H1 (cell line): ENCODE results near the gene C19orf25.

Source experiments
- ATF3 ChIP-seq: IDR thresholded peaks from 2 replicates; pipeline ENCODE4 v1.6.1; 2011; ENCODE audit warnings: low read depth, mild to moderate bottlenecking, low read length; ENCODE audit not compliant: insufficient read depth
- CHD2 ChIP-seq: IDR thresholded peaks from 2 replicates; pipeline ENCODE4 v1.6.1; 2012; ENCODE audit warnings: low read length, improper control_type of control experiment
- CREB1 ChIP-seq: IDR thresholded peaks from 2 replicates; pipeline ENCODE4 v1.6.1; 2012; ENCODE audit warnings: inconsistent platforms
- CTCF ChIP-seq, 3 experiments: IDR thresholded peaks; 1 replicate in 2 of 3; 2 replicates in 1 of 3; pipeline versions ENCODE4 v1.5.1 to v1.6.1; 2011; ENCODE audit warnings: low read length in 3 of 3, mild to moderate bottlenecking in 3 of 3, inconsistent platforms in 2 of 3, low read depth in 1 of 3, moderate library complexity in 1 of 3; ENCODE audit not compliant: insufficient read depth in 1 of 3; ENCODE audit errors: control extremely low read depth in 1 of 3
- HDAC6 ChIP-seq: IDR thresholded peaks from one replicate; pipeline ENCODE4 v1.7.1; 2012; ENCODE audit warnings: low read depth, mild to moderate bottlenecking, inconsistent platforms, low read length, moderate library complexity
- MAX ChIP-seq: IDR thresholded peaks from 2 replicates; pipeline ENCODE4 v1.6.1; 2012; ENCODE audit warnings: inconsistent platforms
- SIN3A ChIP-seq, 2 experiments: IDR thresholded peaks in 1 of 2; conservative IDR thresholded peaks in 1 of 2; 2 replicates each; pipeline ENCODE4 v1.6.1; 2011 to 2012; ENCODE audit warnings: low read length in 2 of 2, improper control_type of control experiment in 1 of 2, low read depth in 1 of 2, mild to moderate bottlenecking in 1 of 2
- USF2 ChIP-seq: IDR thresholded peaks from 2 replicates; pipeline ENCODE4 v1.6.1; 2011; ENCODE audit warnings: low read length, improper control_type of control experiment

- TF ChIP-seq HDAC6, result no peak
- TF ChIP-seq SIN3A (conservative IDR thresholded peaks at IDR 0.05 in 1 of 2, IDR thresholded peaks at IDR 0.05 in 1 of 2; ENCODE audit: low read depth in 1 of 2, low read length in 2 of 2), result no peak
- no peak for TF ChIP-seq MAX
- no peak for TF ChIP-seq USF2
- TF ChIP-seq CREB1, result no peak
- no peak for TF ChIP-seq CHD2
- no peak for TF ChIP-seq ATF3
- TF ChIP-seq CTCF (IDR thresholded peaks at IDR 0.05; ENCODE audit: control extremely low read depth in 1 of 3, insufficient read depth in 1 of 3, low read depth in 1 of 3, low read length in 3 of 3), result no peak
Measured at GRCh38 chr19:1486720-1487575, 7.9 kb upstream of the C19orf25 start.
